Naive thymus-derived CD4-positive, alpha-beta T cell (primary cell): Measurements from ENCODE around the gene PLXNA3. TPM values are rescaled to one million over a fixed set of nuclear protein-coding genes. Genes with fewer than 3 reads are reported as not detected.

Experiments used
- ATAC-seq: fragments of 150-1000 bp; cut with Tn5 transposase; 2 replicates; pipeline ENCODE4 v1.10.0; 2021; ENCODE audit warnings: mild to moderate bottlenecking, moderate library complexity
- CTCF ChIA-PET: fragments of 350-600 bp; sonication (Branson Sonifier 250); formaldehyde crosslinking; loops from one replicate; lab custom pipeline; 2021; ENCODE audit warnings: antibody characterized with exemption; lab: Charles Lee
- POLR2A ChIA-PET: fragments of 350-600 bp; sonication (Branson Sonifier 250); formaldehyde crosslinking; loops from one replicate; lab custom pipeline; 2021; ENCODE audit warnings: antibody characterized with exemption, inconsistent platforms; lab: Charles Lee
- DNase-seq, 9 donors: peaks; one replicate each; pipeline versions ENCODE4 v3.0.0 to v3.0.0-alpha.2; 2020 to 2022; ENCODE audit warnings: mixed read lengths in 1 of 9
- H3K27ac ChIP-seq: one replicate; pipeline ENCODE4 v1.7.0; 2013; ENCODE audit warnings: mild to moderate bottlenecking, low read depth, low read length, moderate library complexity
- H3K27me3 ChIP-seq, 2 donors: one replicate each; pipeline ENCODE4 v1.7.0; 2013; ENCODE audit warnings: low read length in 2 of 2, mild to moderate bottlenecking in 2 of 2, moderate library complexity in 2 of 2; ENCODE audit not compliant: control insufficient read depth in 2 of 2, insufficient read depth in 2 of 2
- H3K36me3 ChIP-seq, 3 experiments: 1 replicate in 2 of 3; 2 replicates in 1 of 3; pipeline ENCODE4 v1.7.0; 2013; ENCODE audit warnings: low read length in 3 of 3, mild to moderate bottlenecking in 3 of 3, moderate library complexity in 1 of 3; ENCODE audit not compliant: insufficient read depth in 3 of 3, control insufficient read depth in 2 of 3
- H3K4me1 ChIP-seq, 2 donors: one replicate each; pipeline ENCODE4 v1.7.0; 2013; ENCODE audit warnings: low read length in 2 of 2, mild to moderate bottlenecking in 2 of 2, moderate library complexity in 1 of 2; ENCODE audit not compliant: control insufficient read depth in 2 of 2, insufficient read depth in 2 of 2
- H3K4me3 ChIP-seq: 2 replicates; pipeline ENCODE4 v1.7.0; 2013; ENCODE audit warnings: mild to moderate bottlenecking, low read length
- H3K9me3 ChIP-seq, 3 experiments: 1 replicate in 2 of 3; 2 replicates in 1 of 3; pipeline ENCODE4 v1.7.0; 2013; ENCODE audit warnings: low read length in 3 of 3; ENCODE audit not compliant: control insufficient read depth in 2 of 3
- H3K27ac Mint-ChIP-seq, 9 donors: one replicate each; pipeline ENCODE4 v1.8.0; 2020 to 2022; ENCODE audit warnings: mixed read lengths in 9 of 9, mild to moderate bottlenecking in 8 of 9, moderate library complexity in 5 of 9, inconsistent platforms in 2 of 9
- H3K27me3 Mint-ChIP-seq, 5 donors: one replicate each; pipeline ENCODE4 v1.8.0; 2021 to 2022; ENCODE audit warnings: mixed read lengths in 5 of 5, mild to moderate bottlenecking in 1 of 5
- H3K36me3 Mint-ChIP-seq, 5 donors: one replicate each; pipeline ENCODE4 v1.8.0; 2020 to 2022; ENCODE audit warnings: mixed read lengths in 5 of 5, mild to moderate bottlenecking in 3 of 5, inconsistent platforms in 1 of 5
- H3K4me1 Mint-ChIP-seq, 7 donors: one replicate each; pipeline ENCODE4 v1.8.0; 2020 to 2022; ENCODE audit warnings: mixed read lengths in 7 of 7, mild to moderate bottlenecking in 3 of 7, inconsistent platforms in 1 of 7
- H3K4me3 Mint-ChIP-seq, 10 donors: one replicate each; pipeline ENCODE4 v1.8.0; 2020 to 2022; ENCODE audit warnings: mild to moderate bottlenecking in 10 of 10, mixed read lengths in 10 of 10, moderate library complexity in 6 of 10, inconsistent platforms in 2 of 10
- H3K9me3 Mint-ChIP-seq, 11 donors: one replicate each; pipeline ENCODE4 v1.8.0; 2020 to 2022; ENCODE audit warnings: mixed read lengths in 11 of 11, mild to moderate bottlenecking in 4 of 11, inconsistent platforms in 1 of 11, moderate library complexity in 1 of 11
- intact Hi-C, 2 donors: fragments of 100-400 bp; cut with micrococcal nuclease; formaldehyde crosslinking; loops; one replicate each; pipeline ENCODE4 v1.15.1; 2023
- polyA plus RNA-seq, 2 donors: library from polyadenylated mRNA; unstranded; fragments of 300-500 nt; fragmentation: Illumina TruSeq; gene quantifications; one replicate each; pipeline ENCODE4 v1.2.3, GENCODE V29; 2021
- total RNA-seq, 6 experiments: library from RNA in 5 of 6; stranded (reverse) in 5 of 6; gene quantifications; 1 replicate in 5 of 6; 2 replicates in 1 of 6; pipeline ENCODE4 v1.2.3 and lab custom pipeline; 2021 to 2026

The PLXNA3 gene
- total and polyA plus RNA-seq, 7 experiments from 2014 or later: 0.93 to 45.7 (median 42.9) TPM

DNA sequence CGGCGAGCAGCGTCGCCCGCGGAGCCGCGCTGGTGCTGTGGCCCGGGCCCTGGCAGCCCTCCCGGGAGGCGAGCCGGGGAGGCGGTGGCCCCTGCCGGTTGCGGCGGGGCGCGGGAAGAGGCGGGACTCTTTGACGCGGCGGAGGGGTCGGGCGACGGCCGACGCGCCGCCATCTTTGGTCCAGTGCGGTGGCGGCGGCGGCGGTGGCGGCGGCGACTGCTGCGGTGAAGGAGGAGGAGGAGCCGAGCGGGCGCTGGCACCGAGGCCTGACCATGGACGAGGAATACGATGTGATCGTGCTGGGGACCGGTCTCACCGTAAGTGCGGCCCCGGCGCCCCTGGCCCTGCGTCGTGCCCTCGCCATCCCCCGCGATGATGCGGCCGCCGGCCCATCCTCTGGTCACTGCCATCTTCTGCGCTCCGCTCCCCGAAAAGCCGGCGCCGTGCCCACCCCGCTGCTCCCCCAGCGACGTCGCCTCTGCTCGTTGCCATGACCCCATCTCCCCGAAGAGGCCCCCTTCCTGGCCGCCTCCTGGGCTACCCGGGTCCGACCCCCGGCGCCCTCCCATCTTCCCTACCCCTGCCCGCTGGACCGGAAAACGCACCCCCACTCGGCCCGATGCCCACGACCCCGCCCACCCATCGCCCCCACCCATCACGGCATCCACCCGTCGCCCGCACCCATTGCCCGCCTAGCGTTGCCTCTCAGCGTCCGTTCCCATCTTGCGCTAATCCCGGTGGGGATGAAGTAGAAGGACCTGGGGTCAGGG is 20.9 kb upstream of the PLXNA3 start, which contains the start of gene GDI1:
Gene GDI1, plus strand, starts transcription at position 172 of the 770 bp plus-strand sequence. Its CDS starts 101 bp downstream, at position 273.
- intact Hi-C loops: loop anchor here (1.0 to 5.0 kb wide), 7 partner anchors 9 to 80 kb away; partner anchors contain the start of genes ATP6AP1 (in 2 of the 2), FAM3A (in 1 of the 2), LAGE3 (in 1 of the 2) and PLXNA3 (in 1 of the 2)
- ChIA-PET POLR2A (interaction anchor here (1.1 to 2.0 kb wide), 2 partner anchors 39 to 78 kb away, joined by 3 to 9 read pairs; partner anchors contain the start of gene RPL10), CTCF (no interaction called here)
- peak; percentile 39 to 72 (median 62) for DNase-seq
- ATAC-seq: peak; percentile 82
- peak within 1 kb of the TSS; percentile 48 for H3K4me3 ChIP-seq
- H3K4me1 ChIP-seq: no peaks in the 10 kb centered on the region
- H3K36me3 Mint-ChIP-seq: peaks cover 0 to 3% (median 0%) of the 10 kb centered on the region in 5 donors
- peaks cover 0 to 5% (median 0%) of the 10 kb centered on the region in 11 donors for H3K9me3 Mint-ChIP-seq
- H3K4me1 Mint-ChIP-seq: peaks cover 0 to 36% (median 17%) of the 10 kb centered on the region in 7 donors
- H3K9me3 ChIP-seq: no peaks in the 10 kb centered on the region
- H3K27ac Mint-ChIP-seq: peak within 1 kb of the TSS; percentile 82 to 97 (median 91)
- H3K36me3 ChIP-seq: peaks cover 0 to 30% (median 0%) of the 10 kb centered on the region in 3 experiments
- H3K4me3 Mint-ChIP-seq: peak within 1 kb of the TSS; percentile 75 to 90 (median 86)
- peak within 1 kb of the TSS; percentile 85 for H3K27ac ChIP-seq
- no peaks in the 10 kb centered on the region for H3K27me3 Mint-ChIP-seq
- H3K27me3 ChIP-seq: no peaks in the 10 kb centered on the region

DNA sequence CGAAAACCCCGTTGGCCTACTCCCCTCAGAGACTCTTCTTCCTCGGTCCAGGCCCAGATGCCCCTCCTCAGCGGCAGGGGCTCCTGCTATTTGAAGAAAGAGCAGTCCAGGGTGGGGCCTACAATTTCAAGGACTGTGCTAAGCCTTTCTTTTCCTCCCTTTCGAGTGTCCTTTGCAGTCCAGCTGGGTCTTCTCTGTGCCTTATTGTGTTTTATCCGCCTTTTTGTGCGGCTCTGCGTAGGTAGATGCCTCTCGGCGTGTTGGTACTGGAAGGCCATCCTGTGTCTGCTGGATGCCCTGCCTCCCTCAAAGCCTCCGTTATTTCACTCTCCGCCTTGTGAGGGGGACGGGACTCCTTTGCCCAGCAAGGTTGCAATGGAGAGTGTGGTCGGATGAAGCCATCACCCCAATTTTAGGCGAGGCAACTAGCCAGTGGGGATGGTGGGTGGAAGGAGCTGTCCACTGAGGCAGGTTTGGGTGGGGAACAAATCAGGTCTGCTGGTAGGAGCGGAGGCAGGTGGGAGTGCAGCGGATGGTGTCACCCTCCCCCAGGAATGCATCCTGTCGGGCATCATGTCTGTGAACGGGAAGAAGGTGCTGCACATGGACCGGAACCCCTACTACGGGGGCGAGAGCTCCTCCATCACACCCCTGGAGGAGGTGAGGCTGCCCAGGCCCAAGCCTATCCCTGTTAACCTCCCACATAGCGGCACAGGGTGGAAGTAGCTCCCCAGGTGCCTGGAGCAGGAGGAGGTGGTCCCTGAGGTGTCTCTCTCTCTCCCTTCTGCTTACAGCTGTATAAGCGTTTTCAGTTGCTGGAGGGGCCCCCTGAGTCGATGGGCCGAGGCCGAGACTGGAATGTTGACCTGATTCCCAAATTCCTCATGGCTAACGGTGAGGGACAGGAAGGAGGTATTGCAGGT is 19.8 kb upstream of the PLXNA3 start:
- CTCF ChIA-PET: no interaction called here
- Mint-ChIP-seq H3K4me3 (peak overlapping the region; percentile 75 to 90 (median 86)), H3K4me1 (peaks cover 0 to 40% (median 18%) of the 10 kb centered on the region in 7 donors), H3K9me3 (peaks cover 0 to 5% (median 0%) of the 10 kb centered on the region in 11 donors), H3K27me3 (no peaks in the 10 kb centered on the region), H3K36me3 (peaks cover 0 to 3% (median 0%) of the 10 kb centered on the region in 5 donors), H3K27ac (peak overlapping the region; percentile 61 to 93 (median 84))
- Histone ChIP-seq H3K4me1 (peaks cover 0 to 1% of the 10 kb centered on the region in 2 donors), H3K36me3 (peaks cover 0 to 26% (median 0%) of the 10 kb centered on the region in 3 experiments), H3K4me3 (peak overlapping the region; percentile 30), H3K27me3 (no peaks in the 10 kb centered on the region), H3K27ac (peak overlapping the region; percentile 74), H3K9me3 (no peaks in the 10 kb centered on the region)
- POLR2A ChIA-PET: interaction anchor here (0.5 to 1.4 kb wide), 5 partner anchors 9 to 71 kb away, joined by 3 to 7 read pairs (median 3); partner anchors contain the start of genes ATP6AP1 and RPL10
- intact Hi-C loops: loop anchor here (2.0 to 5.0 kb wide), 5 partner anchors 21 to 79 kb away; partner anchors contain the start of genes FAM3A (in 1 of the 2), LAGE3 (in 1 of the 2), PLXNA3 (in 1 of the 2) and RPL10 (in 1 of the 2)
- no peak for ATAC-seq
- DNase-seq: no peak

DNA sequence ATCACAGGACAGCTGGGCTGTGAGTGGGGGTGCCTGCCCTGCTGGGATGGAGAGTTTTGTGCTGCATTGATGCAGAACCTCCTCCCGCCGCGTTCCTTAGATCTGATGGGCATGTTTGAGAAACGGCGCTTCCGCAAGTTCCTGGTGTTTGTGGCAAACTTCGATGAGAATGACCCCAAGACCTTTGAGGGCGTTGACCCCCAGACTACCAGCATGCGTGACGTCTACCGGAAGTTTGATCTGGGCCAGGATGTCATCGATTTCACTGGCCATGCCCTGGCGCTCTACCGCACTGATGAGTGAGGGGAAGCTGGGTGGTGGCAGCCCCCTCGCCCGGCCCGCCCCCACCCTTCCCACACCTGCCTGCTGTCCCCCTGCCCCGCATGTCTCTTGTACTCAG is 18.2 kb upstream of the PLXNA3 start:
- ChIA-PET POLR2A (interaction anchor here (3.1 kb wide), 1 partner anchor 41 kb away, joined by 17 read pairs; the partner anchor contains the start of gene RPL10), CTCF (no interaction called here)
- Histone ChIP-seq H3K4me1 (peaks cover 2 to 10% of the 10 kb centered on the region in 2 donors), H3K27ac (no peak overlapping the region), H3K27me3 (no peaks in the 10 kb centered on the region), H3K36me3 (peaks cover 0 to 14% (median 0%) of the 10 kb centered on the region in 3 experiments), H3K4me3 (no peak overlapping the region), H3K9me3 (no peaks in the 10 kb centered on the region)
- no peak for ATAC-seq
- DNase-seq: no peak
- H3K27ac Mint-ChIP-seq: peak overlapping the region in 3 of 9 donors; percentile 19 to 43 (median 34)
- H3K9me3 Mint-ChIP-seq: peaks cover 0 to 4% (median 0%) of the 10 kb centered on the region in 11 donors
- no peak overlapping the region for H3K4me3 Mint-ChIP-seq
- intact Hi-C loops: loop anchor here in 1 of 2 donors (5.0 kb wide), 2 partner anchors 37 to 43 kb away; partner anchors contain the start of genes LAGE3 and RPL10
- peaks cover 0 to 3% (median 0%) of the 10 kb centered on the region in 5 donors for H3K36me3 Mint-ChIP-seq
- peaks cover 0 to 45% (median 20%) of the 10 kb centered on the region in 7 donors for H3K4me1 Mint-ChIP-seq
- no peaks in the 10 kb centered on the region for H3K27me3 Mint-ChIP-seq

DNA sequence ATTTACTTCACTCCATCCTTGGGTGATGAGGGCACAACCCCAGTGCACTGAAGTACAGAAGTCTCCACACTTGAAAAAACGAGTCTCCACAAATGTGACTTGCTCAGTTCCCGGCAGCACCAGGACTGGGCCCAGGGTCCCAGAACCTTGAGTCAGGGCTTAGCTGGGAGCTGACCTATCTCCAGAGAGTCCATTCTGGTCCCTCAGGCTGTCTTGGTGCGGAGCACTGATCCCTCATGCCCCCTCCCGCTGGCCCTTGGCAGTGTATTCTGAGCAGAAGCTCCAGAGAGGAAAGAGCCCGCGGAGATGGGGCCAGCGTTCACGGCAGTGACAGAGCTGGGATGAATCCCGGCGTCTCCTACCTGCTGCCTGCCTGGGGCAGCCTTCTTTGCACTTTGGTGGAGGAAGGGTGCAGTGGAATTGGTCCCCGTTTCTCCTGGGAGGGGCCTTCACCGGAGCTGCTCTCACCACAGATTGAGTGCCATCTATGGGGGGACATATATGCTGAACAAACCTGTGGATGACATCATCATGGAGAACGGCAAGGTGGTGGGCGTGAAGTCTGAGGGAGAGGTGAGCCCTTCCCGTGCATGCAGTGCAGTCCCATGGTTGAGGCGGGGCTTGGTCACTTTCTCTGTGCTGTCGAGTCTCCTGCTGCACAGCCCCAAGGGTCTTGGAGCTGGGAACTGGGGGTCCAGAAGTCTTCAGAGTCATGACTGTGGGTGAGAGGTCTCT is 17.3 kb upstream of the PLXNA3 start:
- H3K4me3 Mint-ChIP-seq: peak overlapping the region in 2 of 10 donors; percentile 4 to 17
- CTCF ChIA-PET: no interaction called here
- H3K4me1 ChIP-seq: peaks cover 6 to 14% of the 10 kb centered on the region in 2 donors

DNA sequence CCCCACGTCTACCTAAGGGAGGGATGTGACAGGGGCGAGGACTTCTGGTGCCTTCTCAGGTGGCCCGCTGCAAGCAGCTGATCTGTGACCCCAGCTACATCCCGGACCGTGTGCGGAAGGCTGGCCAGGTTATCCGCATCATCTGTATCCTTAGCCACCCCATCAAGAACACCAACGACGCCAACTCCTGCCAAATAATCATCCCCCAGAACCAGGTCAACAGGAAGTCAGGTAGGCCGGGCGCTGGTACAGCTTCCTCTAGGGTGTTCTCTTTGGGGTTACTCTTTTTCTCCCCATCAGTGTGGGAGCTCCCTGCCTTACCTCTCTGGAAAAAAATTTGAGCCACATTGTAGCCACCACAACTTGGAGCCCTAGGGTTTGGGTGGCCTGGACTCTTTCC is 16.5 kb upstream of the PLXNA3 start:
- Mint-ChIP-seq H3K4me3 (peak overlapping the region in 5 of 10 donors; percentile 5 to 84 (median 38)), H3K27ac (peak overlapping the region in 5 of 9 donors; percentile 32 to 80 (median 45)), H3K36me3 (peaks cover 0 to 1% (median 0%) of the 10 kb centered on the region in 5 donors), H3K27me3 (no peaks in the 10 kb centered on the region), H3K9me3 (peaks cover 0 to 2% (median 0%) of the 10 kb centered on the region in 11 donors), H3K4me1 (peaks cover 0 to 42% (median 17%) of the 10 kb centered on the region in 7 donors)
- POLR2A ChIA-PET: interaction anchor here (1.3 to 3.1 kb wide), 2 partner anchors 15 to 42 kb away, joined by 6 to 17 read pairs; partner anchors contain the start of gene RPL10
- CTCF ChIA-PET: no interaction called here
- H3K9me3 ChIP-seq: no peaks in the 10 kb centered on the region
- H3K4me3 ChIP-seq: no peak overlapping the region
- H3K36me3 ChIP-seq: peaks cover 0 to 15% (median 0%) of the 10 kb centered on the region in 3 experiments
- DNase-seq: no peak
- intact Hi-C loops: loop anchor here in 1 of 2 donors (5.0 kb wide), 1 partner anchor 36 kb away; the partner anchor contains the start of gene LAGE3
- H3K27me3 ChIP-seq: no peaks in the 10 kb centered on the region
- no peak for ATAC-seq
- peak overlapping the region; percentile 14 for H3K27ac ChIP-seq
- peaks cover 6 to 14% of the 10 kb centered on the region in 2 donors for H3K4me1 ChIP-seq

More for the DNA sequence above, 17.3 kb upstream of the PLXNA3 start:
- peaks cover 0 to 1% (median 0%) of the 10 kb centered on the region in 5 donors for H3K36me3 Mint-ChIP-seq
- POLR2A ChIA-PET: interaction anchor here (0.8 to 3.1 kb wide), 2 partner anchors 35 to 42 kb away, joined by 3 to 17 read pairs; partner anchors contain the start of gene RPL10
- no peaks in the 10 kb centered on the region for H3K9me3 ChIP-seq
- H3K9me3 Mint-ChIP-seq: peaks cover 0 to 4% (median 0%) of the 10 kb centered on the region in 11 donors
- no peak overlapping the region for H3K4me3 ChIP-seq
- no peak overlapping the region for H3K27ac ChIP-seq
- H3K4me1 Mint-ChIP-seq: peaks cover 0 to 48% (median 20%) of the 10 kb centered on the region in 7 donors
- no peaks in the 10 kb centered on the region for H3K27me3 Mint-ChIP-seq
- no peak for ATAC-seq
- peaks cover 0 to 14% (median 0%) of the 10 kb centered on the region in 3 experiments for H3K36me3 ChIP-seq
- H3K27me3 ChIP-seq: no peaks in the 10 kb centered on the region
- DNase-seq: no peak
- peak overlapping the region in 2 of 9 donors; percentile 8 to 74 for H3K27ac Mint-ChIP-seq
- intact Hi-C loops: loop anchor here in 1 of 2 donors (5.0 kb wide), 1 partner anchor 37 kb away; the partner anchor contains the start of gene LAGE3
